CD8-positive, alpha-beta memory T cell (primary cell): ENCODE results near the gene FBXW5. TPM values are rescaled to one million over a fixed set of nuclear protein-coding genes. Genes with fewer than 3 reads are reported as not detected.

Experiments
- CTCF ChIA-PET: fragments of 350-600 bp; sonication (Branson Sonifier 250); formaldehyde crosslinking; loops from one replicate; lab custom pipeline; 2021; ENCODE audit warnings: antibody characterized with exemption; lab: Charles Lee
- POLR2A ChIA-PET: fragments of 350-600 bp; sonication (Branson Sonifier 250); formaldehyde crosslinking; loops from one replicate; lab custom pipeline; 2021; ENCODE audit warnings: antibody characterized with exemption; lab: Charles Lee
- DNase-seq, 5 donors: peaks; one replicate each; pipeline versions ENCODE4 v3.0.0 to v3.0.0-alpha.2; 2020 to 2022; ENCODE audit warnings: mixed read lengths in 1 of 5
- H3K27ac ChIP-seq: one replicate; pipeline ENCODE4 v1.7.0; 2013; ENCODE audit warnings: low read depth, mild to moderate bottlenecking, low read length, moderate library complexity
- H3K27me3 ChIP-seq: 2 replicates; pipeline ENCODE4 v1.7.0; 2013; ENCODE audit warnings: low read length, mild to moderate bottlenecking; ENCODE audit not compliant: insufficient read depth, poor library complexity, severe bottlenecking
- H3K36me3 ChIP-seq: 2 replicates; pipeline ENCODE4 v1.7.0; 2013; ENCODE audit warnings: mild to moderate bottlenecking, low read length, moderate library complexity; ENCODE audit not compliant: insufficient read depth
- H3K4me1 ChIP-seq: 2 replicates; pipeline ENCODE4 v1.7.0; 2013; ENCODE audit warnings: mild to moderate bottlenecking, low read length, moderate library complexity; ENCODE audit not compliant: insufficient read depth
- H3K4me3 ChIP-seq: 2 replicates; pipeline ENCODE4 v1.7.0; 2013; ENCODE audit warnings: mild to moderate bottlenecking, low read length
- H3K9me3 ChIP-seq: 2 replicates; pipeline ENCODE4 v1.7.0; 2013; ENCODE audit warnings: mild to moderate bottlenecking, low read length
- H3K27ac Mint-ChIP-seq, 8 donors: one replicate each; pipeline ENCODE4 v1.8.0; 2020 to 2021; ENCODE audit warnings: mixed read lengths in 8 of 8, mild to moderate bottlenecking in 6 of 8, inconsistent platforms in 3 of 8, moderate library complexity in 3 of 8
- H3K27me3 Mint-ChIP-seq, 2 donors: one replicate each; pipeline ENCODE4 v1.8.0; 2020 to 2021; ENCODE audit warnings: mixed read lengths in 2 of 2, mild to moderate bottlenecking in 1 of 2, moderate library complexity in 1 of 2
- H3K36me3 Mint-ChIP-seq, 3 donors: one replicate each; pipeline ENCODE4 v1.8.0; 2020 to 2021; ENCODE audit warnings: mixed read lengths in 3 of 3, inconsistent platforms in 1 of 3, mild to moderate bottlenecking in 1 of 3
- H3K4me1 Mint-ChIP-seq, 3 donors: one replicate each; pipeline ENCODE4 v1.8.0; 2020 to 2021; ENCODE audit warnings: mixed read lengths in 3 of 3, inconsistent platforms in 1 of 3, mild to moderate bottlenecking in 1 of 3
- H3K4me3 Mint-ChIP-seq, 7 donors: one replicate each; pipeline ENCODE4 v1.8.0; 2020 to 2021; ENCODE audit warnings: mixed read lengths in 7 of 7, mild to moderate bottlenecking in 6 of 7, moderate library complexity in 4 of 7, inconsistent platforms in 2 of 7
- H3K9me3 Mint-ChIP-seq, 5 donors: one replicate each; pipeline ENCODE4 v1.8.0; 2020 to 2022; ENCODE audit warnings: mixed read lengths in 5 of 5, mild to moderate bottlenecking in 3 of 5, moderate library complexity in 2 of 5, inconsistent platforms in 1 of 5
- polyA plus RNA-seq: library from polyadenylated mRNA; unstranded; fragments of 300-500 nt; fragmentation: Illumina TruSeq; gene quantifications from one replicate; pipeline ENCODE4 v1.2.3, GENCODE V29; 2021
- total RNA-seq, 2 experiments: library from RNA; stranded (reverse); gene quantifications; one replicate each; pipeline ENCODE4 v1.2.3, GENCODE V29; 2021

The FBXW5 gene
- total and polyA plus RNA-seq, 3 experiments from 2014 or later: 104 to 163 (median 105) TPM

DNA sequence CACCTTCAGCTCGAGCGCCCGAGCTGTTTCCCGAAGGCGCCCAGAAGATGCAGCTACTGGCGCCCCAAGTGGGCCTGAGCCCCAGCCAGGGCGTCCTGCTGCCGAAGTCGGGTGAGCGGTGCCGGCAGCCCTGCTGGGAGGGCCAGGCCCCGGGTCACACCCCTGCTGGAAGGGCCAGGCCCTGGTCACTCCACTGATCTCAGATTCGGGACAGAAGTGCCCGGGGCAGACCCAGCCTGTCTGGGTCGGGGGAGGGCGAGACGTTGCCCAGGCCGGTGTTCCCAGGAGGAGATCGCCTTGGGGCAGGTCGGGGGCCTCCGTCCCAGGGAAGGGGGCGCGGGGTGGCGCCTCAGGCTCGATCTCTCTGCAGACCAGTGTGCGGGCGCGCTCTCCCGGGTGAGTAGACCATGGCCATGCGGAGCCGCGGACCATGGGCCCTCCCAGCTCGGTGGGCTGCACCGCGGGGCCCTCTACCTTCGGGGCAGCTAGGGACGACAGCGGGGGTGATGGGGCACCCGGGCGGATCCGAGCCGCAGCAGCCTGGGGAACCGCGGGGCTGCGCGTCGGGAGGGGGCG is 40.6 kb upstream of the FBXW5 start:
- Mint-ChIP-seq H3K27ac (peak overlapping the region in 1 of 8 donors; percentile 22), H3K27me3 (peaks cover 10 to 14% of the 10 kb centered on the region in 2 donors), H3K4me1 (peaks cover 5 to 23% (median 5%) of the 10 kb centered on the region in 3 donors), H3K9me3 (no peaks in the 10 kb centered on the region), H3K36me3 (no peaks in the 10 kb centered on the region), H3K4me3 (peak overlapping the region in 4 of 7 donors; percentile 9 to 63 (median 44))
- no peak overlapping the region for H3K27ac ChIP-seq
- ChIA-PET POLR2A (interaction anchor here (0.8 to 1.3 kb wide), 4 partner anchors 10 to 25 kb away, joined by 3 to 6 read pairs (median 4); no protein-coding TSS in a partner anchor), CTCF (interaction anchor here (0.7 to 1.4 kb wide), 9 partner anchors 9 to 198 kb away, joined by 3 to 9 read pairs (median 3); partner anchors contain the start of genes C8G, CLIC3 and FBXW5)
- H3K9me3 ChIP-seq: no peaks in the 10 kb centered on the region
- no peaks in the 10 kb centered on the region for H3K4me1 ChIP-seq
- no peaks in the 10 kb centered on the region for H3K36me3 ChIP-seq
- no peak overlapping the region for H3K4me3 ChIP-seq
- peak in 1 of 5 donors; percentile 29 for DNase-seq
- H3K27me3 ChIP-seq: no peaks in the 10 kb centered on the region

DNA sequence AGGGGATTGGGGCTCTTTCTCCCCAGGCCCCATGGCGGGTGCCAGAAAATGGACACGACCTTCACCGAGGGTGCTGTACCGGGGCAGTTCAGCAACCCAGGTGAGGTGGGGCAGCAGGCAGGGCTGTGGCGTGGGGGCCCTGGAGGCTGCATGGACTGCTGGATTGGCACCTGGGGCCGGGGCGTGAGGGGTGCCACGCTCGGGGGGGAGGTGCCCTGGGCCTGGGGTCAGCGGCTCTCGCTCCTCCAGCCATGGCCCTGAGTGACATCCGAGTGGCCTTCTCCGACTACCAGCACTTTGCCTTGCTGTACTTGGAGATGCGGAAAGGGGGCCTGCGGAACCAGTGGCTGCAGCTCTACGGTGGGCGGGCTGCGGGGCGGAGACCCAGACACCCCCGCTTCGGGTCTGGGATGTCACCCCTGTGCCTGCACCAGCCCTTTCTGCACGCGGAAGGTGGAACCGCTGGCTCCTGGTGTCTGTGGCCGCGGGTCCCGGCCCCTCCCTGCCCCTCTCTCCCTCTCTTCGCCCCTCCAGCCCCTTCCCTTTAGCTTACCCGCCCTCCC is 40.0 kb upstream of the FBXW5 start:
- H3K4me1 ChIP-seq: no peaks in the 10 kb centered on the region
- peaks cover 10 to 14% of the 10 kb centered on the region in 2 donors for H3K27me3 Mint-ChIP-seq
- H3K27ac ChIP-seq: no peak overlapping the region
- no peaks in the 10 kb centered on the region for H3K36me3 ChIP-seq
- DNase-seq: no peak
- H3K4me1 Mint-ChIP-seq: peaks cover 5 to 23% (median 6%) of the 10 kb centered on the region in 3 donors
- H3K4me3 Mint-ChIP-seq: peak overlapping the region in 3 of 7 donors; percentile 9 to 63 (median 56)
- no peak overlapping the region for H3K4me3 ChIP-seq
- ChIA-PET POLR2A (interaction anchor here (0.8 to 1.3 kb wide), 3 partner anchors 12 to 24 kb away, joined by 4 to 6 read pairs (median 4); no protein-coding TSS in a partner anchor), CTCF (interaction anchor here (1.0 to 1.4 kb wide), 5 partner anchors 10 to 44 kb away, joined by 3 to 9 read pairs (median 4); partner anchors contain the start of genes C8G, CLIC3 and FBXW5)
- H3K27ac Mint-ChIP-seq: peak overlapping the region in 2 of 8 donors; percentile 22 to 32
- no peaks in the 10 kb centered on the region for H3K27me3 ChIP-seq
- H3K36me3 Mint-ChIP-seq: no peaks in the 10 kb centered on the region
- H3K9me3 Mint-ChIP-seq: no peaks in the 10 kb centered on the region
- no peaks in the 10 kb centered on the region for H3K9me3 ChIP-seq

DNA sequence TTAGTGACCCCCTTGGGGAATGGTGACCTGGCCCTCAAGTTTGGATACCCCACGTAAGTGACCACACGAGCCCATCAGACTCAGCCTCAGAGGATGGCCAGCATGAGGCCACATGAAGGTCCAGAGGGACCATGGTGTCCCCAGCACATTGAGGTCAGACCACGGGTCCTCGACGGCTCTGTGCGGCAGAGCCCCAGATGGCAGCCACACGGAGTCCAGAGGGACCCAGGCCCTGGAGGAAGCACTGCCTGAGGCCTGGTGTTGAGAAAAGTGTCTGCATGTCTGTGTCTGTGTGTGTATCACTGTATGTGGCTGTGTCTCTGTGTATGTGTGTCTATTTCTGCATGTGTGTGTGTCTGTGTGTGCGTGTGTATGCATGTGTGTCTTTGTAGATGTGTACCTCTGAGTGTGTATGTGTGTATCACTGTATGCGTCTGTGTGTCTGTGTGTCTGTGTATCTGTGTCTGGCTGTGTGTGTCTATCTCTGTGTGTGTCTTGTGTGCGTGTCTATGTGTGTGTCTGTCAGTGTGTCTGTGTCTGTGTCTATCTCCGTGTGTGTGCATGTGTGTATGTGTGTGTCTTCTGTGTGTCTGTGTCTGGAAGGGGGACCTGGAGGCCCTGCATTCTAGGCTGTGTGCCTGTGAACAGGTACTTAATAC is 39.2 kb upstream of the FBXW5 start:
- no peaks in the 10 kb centered on the region for H3K36me3 Mint-ChIP-seq
- H3K36me3 ChIP-seq: no peaks in the 10 kb centered on the region
- H3K4me3 ChIP-seq: no peak overlapping the region
- CTCF ChIA-PET: no interaction called here
- peak overlapping the region in 3 of 8 donors; percentile 0 to 68 (median 1) for H3K27ac Mint-ChIP-seq
- no peaks in the 10 kb centered on the region for H3K9me3 ChIP-seq
- H3K27ac ChIP-seq: no peak overlapping the region
- no peaks in the 10 kb centered on the region for H3K9me3 Mint-ChIP-seq
- H3K4me1 ChIP-seq: no peaks in the 10 kb centered on the region
- POLR2A ChIA-PET: no interaction called here
- peak overlapping the region in 4 of 7 donors; percentile 11 to 52 (median 24) for H3K4me3 Mint-ChIP-seq
- H3K27me3 ChIP-seq: no peaks in the 10 kb centered on the region
- H3K27me3 Mint-ChIP-seq: peaks cover 10 to 14% of the 10 kb centered on the region in 2 donors
- DNase-seq: no peak
- H3K4me1 Mint-ChIP-seq: peaks cover 5 to 23% (median 7%) of the 10 kb centered on the region in 3 donors

DNA sequence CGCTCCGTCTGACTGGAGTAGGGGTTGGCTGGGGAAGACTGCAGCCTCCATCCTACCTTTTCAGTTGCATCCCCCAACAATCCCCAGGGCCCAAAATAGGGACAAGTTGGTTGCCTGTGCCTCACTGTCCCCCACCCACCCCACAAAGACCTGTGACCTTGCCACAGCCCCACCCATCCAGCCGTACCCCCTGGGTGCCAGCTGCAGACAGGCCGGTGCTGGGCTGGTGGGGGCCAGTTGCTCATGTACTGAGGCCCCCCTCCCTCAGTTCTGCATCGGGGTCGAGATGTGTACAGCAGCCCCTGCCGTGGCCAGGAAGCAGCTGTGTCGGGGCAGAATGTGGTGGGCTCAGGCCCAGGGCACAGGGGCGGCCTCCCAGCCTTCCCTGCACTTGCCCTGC is 38.6 kb upstream of the FBXW5 start:
- ChIA-PET POLR2A (no interaction called here), CTCF (no interaction called here)
- Histone ChIP-seq H3K9me3 (no peaks in the 10 kb centered on the region), H3K4me1 (no peaks in the 10 kb centered on the region), H3K36me3 (no peaks in the 10 kb centered on the region), H3K4me3 (no peak overlapping the region), H3K27ac (no peak overlapping the region), H3K27me3 (no peaks in the 10 kb centered on the region)
- H3K4me1 Mint-ChIP-seq: peaks cover 5 to 23% (median 7%) of the 10 kb centered on the region in 3 donors
- no peaks in the 10 kb centered on the region for H3K9me3 Mint-ChIP-seq
- no peak overlapping the region for H3K4me3 Mint-ChIP-seq
- no peaks in the 10 kb centered on the region for H3K36me3 Mint-ChIP-seq
- no peak for DNase-seq
- H3K27ac Mint-ChIP-seq: peak overlapping the region in 1 of 8 donors; percentile 33
- H3K27me3 Mint-ChIP-seq: peaks cover 10 to 14% of the 10 kb centered on the region in 2 donors

DNA sequence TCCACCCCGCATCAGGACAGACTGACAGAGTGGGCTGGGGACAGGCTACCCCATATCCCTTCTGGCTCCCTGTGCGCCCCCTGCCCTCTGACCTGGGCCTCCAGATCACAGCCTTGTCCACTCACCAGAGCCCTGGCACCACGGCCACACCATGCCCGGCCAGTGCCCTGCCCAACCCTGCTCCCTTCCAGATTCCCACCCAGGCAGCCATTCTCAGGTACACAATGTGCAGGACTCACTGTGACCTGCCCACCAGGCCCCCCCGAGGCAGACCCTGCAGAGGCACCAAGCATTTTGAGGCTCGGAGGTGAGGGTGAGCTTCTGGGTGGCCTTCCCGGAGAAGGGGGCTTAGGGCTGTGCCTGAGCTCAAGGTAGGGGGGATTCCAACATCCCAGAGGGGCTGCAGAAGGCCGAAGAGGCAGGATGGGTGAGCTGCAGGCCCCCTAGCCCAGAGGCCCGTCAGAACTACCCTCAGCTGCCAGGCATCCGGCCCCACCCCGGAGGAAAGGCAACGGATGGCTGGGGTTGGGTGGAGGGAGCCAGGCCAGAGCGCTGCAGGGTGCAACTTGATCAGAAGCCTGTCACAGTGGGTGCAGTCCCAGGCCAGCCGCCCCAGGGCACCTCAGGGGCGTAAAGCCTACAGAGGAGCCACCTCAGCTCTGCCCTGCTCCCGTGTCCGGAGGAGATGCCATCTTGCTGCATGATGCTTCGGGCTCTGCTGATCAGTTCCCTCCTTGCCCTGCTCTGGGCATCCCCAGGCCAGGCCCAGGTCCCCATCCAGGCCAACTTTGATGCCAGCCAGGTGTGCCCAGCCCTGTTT is 37.9 kb upstream of the FBXW5 start, which contains the start of gene LCNL1:
Gene LCNL1 (plus strand): TSS at position 762 of the 820 bp plus-strand sequence. CDS start 594 bp downstream, outside the sequence.
- Mint-ChIP-seq H3K9me3 (no peaks in the 10 kb centered on the region), H3K4me3 (peak within 1 kb of the TSS in 4 of 7 donors; percentile 11 to 52 (median 24)), H3K27ac (peak within 1 kb of the TSS in 4 of 8 donors; percentile 1 to 68 (median 30)), H3K27me3 (peaks cover 10 to 11% of the 10 kb centered on the region in 2 donors), H3K36me3 (no peaks in the 10 kb centered on the region), H3K4me1 (peaks cover 5 to 23% (median 8%) of the 10 kb centered on the region in 3 donors)
- H3K36me3 ChIP-seq: no peaks in the 10 kb centered on the region
- DNase-seq: no peak
- POLR2A ChIA-PET: interaction anchor here (0.6 kb wide), 1 partner anchor 23 kb away, joined by 3 read pairs; no protein-coding TSS in a partner anchor
- CTCF ChIA-PET: interaction anchor here (1.4 kb wide), 1 partner anchor 53 kb away, joined by 4 read pairs; no protein-coding TSS in a partner anchor
- H3K27me3 ChIP-seq: no peaks in the 10 kb centered on the region
- no peak within 1 kb of the TSS for H3K27ac ChIP-seq
- no peaks in the 10 kb centered on the region for H3K9me3 ChIP-seq
- H3K4me3 ChIP-seq: no peak within 1 kb of the TSS
- H3K4me1 ChIP-seq: no peaks in the 10 kb centered on the region

DNA sequence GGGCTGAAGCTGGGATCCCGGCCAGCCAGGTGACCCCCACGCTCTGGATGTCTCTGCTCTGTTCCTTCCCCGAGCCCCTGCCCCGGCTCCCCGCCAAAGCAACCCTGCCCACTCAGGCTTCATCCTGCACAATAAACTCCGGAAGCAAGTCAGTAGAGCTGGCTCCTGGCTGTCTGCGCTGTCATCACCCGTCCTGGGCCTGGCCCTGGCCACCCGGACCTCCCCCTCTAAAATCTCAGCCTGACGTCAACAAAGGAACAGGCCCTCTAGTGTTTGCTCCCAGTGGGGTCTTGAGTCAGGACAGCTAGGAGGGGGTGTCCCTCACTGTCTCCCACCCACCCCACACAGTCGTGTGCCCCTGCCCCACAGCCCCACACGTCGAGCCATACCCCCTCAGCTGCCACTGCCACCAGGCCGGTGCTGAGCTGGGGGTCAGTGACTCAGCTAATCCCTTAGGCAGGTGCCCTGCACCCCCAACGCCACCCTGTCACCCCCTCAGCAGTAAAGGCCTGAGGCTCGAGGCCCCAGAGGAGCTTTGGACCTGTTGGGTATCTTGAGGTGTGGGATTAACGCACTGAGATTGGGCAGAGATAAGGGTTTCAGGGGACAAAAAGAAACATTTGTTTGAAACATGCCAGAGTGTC is 37.2 kb upstream of the FBXW5 start:
- CTCF ChIA-PET: interaction anchor here (1.4 kb wide), 1 partner anchor 54 kb away, joined by 4 read pairs; no protein-coding TSS in a partner anchor
- POLR2A ChIA-PET: interaction anchor here (0.6 kb wide), 1 partner anchor 22 kb away, joined by 3 read pairs; no protein-coding TSS in a partner anchor
- H3K4me3 Mint-ChIP-seq: no peak overlapping the region
- H3K27ac Mint-ChIP-seq: no peak overlapping the region
- Histone ChIP-seq H3K36me3 (no peaks in the 10 kb centered on the region), H3K27ac (no peak overlapping the region), H3K4me1 (no peaks in the 10 kb centered on the region), H3K27me3 (no peaks in the 10 kb centered on the region), H3K4me3 (no peak overlapping the region), H3K9me3 (no peaks in the 10 kb centered on the region)
- no peak for DNase-seq
- peaks cover 7 to 11% of the 10 kb centered on the region in 2 donors for H3K27me3 Mint-ChIP-seq
- H3K4me1 Mint-ChIP-seq: peaks cover 5 to 30% (median 9%) of the 10 kb centered on the region in 3 donors
- no peaks in the 10 kb centered on the region for H3K36me3 Mint-ChIP-seq
- no peaks in the 10 kb centered on the region for H3K9me3 Mint-ChIP-seq
